CD8-positive, alpha-beta memory T cell (primary cell): ENCODE measurements around the gene MRPS16. TPM values are rescaled to one million over a fixed set of nuclear protein-coding genes. Genes with fewer than 3 reads are reported as not detected.
"Not testable (repeated sequence)": the region's sequence is repeated elsewhere in the genome, so short reads cannot be mapped to it uniquely, and the experiment has no call there.

Experiments
- CTCF ChIA-PET: fragments of 350-600 bp; sonication (Branson Sonifier 250); formaldehyde crosslinking; loops from one replicate; lab custom pipeline; 2021; ENCODE audit warnings: antibody characterized with exemption; lab: Charles Lee
- POLR2A ChIA-PET: fragments of 350-600 bp; sonication (Branson Sonifier 250); formaldehyde crosslinking; loops from one replicate; lab custom pipeline; 2021; ENCODE audit warnings: antibody characterized with exemption; lab: Charles Lee
- DNase-seq, 5 donors: peaks; one replicate each; pipeline versions ENCODE4 v3.0.0 to v3.0.0-alpha.2; 2020 to 2022; ENCODE audit warnings: mixed read lengths in 1 of 5
- H3K27ac ChIP-seq: one replicate; pipeline ENCODE4 v1.7.0; 2013; ENCODE audit warnings: low read depth, mild to moderate bottlenecking, low read length, moderate library complexity
- H3K27me3 ChIP-seq: 2 replicates; pipeline ENCODE4 v1.7.0; 2013; ENCODE audit warnings: low read length, mild to moderate bottlenecking; ENCODE audit not compliant: insufficient read depth, poor library complexity, severe bottlenecking
- H3K36me3 ChIP-seq: 2 replicates; pipeline ENCODE4 v1.7.0; 2013; ENCODE audit warnings: mild to moderate bottlenecking, low read length, moderate library complexity; ENCODE audit not compliant: insufficient read depth
- H3K4me1 ChIP-seq: 2 replicates; pipeline ENCODE4 v1.7.0; 2013; ENCODE audit warnings: mild to moderate bottlenecking, low read length, moderate library complexity; ENCODE audit not compliant: insufficient read depth
- H3K4me3 ChIP-seq: 2 replicates; pipeline ENCODE4 v1.7.0; 2013; ENCODE audit warnings: mild to moderate bottlenecking, low read length
- H3K9me3 ChIP-seq: 2 replicates; pipeline ENCODE4 v1.7.0; 2013; ENCODE audit warnings: mild to moderate bottlenecking, low read length
- H3K27ac Mint-ChIP-seq, 8 donors: one replicate each; pipeline ENCODE4 v1.8.0; 2020 to 2021; ENCODE audit warnings: mixed read lengths in 8 of 8, mild to moderate bottlenecking in 6 of 8, inconsistent platforms in 3 of 8, moderate library complexity in 3 of 8
- H3K27me3 Mint-ChIP-seq, 2 donors: one replicate each; pipeline ENCODE4 v1.8.0; 2020 to 2021; ENCODE audit warnings: mixed read lengths in 2 of 2, mild to moderate bottlenecking in 1 of 2, moderate library complexity in 1 of 2
- H3K36me3 Mint-ChIP-seq, 3 donors: one replicate each; pipeline ENCODE4 v1.8.0; 2020 to 2021; ENCODE audit warnings: mixed read lengths in 3 of 3, inconsistent platforms in 1 of 3, mild to moderate bottlenecking in 1 of 3
- H3K4me1 Mint-ChIP-seq, 3 donors: one replicate each; pipeline ENCODE4 v1.8.0; 2020 to 2021; ENCODE audit warnings: mixed read lengths in 3 of 3, inconsistent platforms in 1 of 3, mild to moderate bottlenecking in 1 of 3
- H3K4me3 Mint-ChIP-seq, 7 donors: one replicate each; pipeline ENCODE4 v1.8.0; 2020 to 2021; ENCODE audit warnings: mixed read lengths in 7 of 7, mild to moderate bottlenecking in 6 of 7, moderate library complexity in 4 of 7, inconsistent platforms in 2 of 7
- H3K9me3 Mint-ChIP-seq, 5 donors: one replicate each; pipeline ENCODE4 v1.8.0; 2020 to 2022; ENCODE audit warnings: mixed read lengths in 5 of 5, mild to moderate bottlenecking in 3 of 5, moderate library complexity in 2 of 5, inconsistent platforms in 1 of 5
- polyA plus RNA-seq: library from polyadenylated mRNA; unstranded; fragments of 300-500 nt; fragmentation: Illumina TruSeq; gene quantifications from one replicate; pipeline ENCODE4 v1.2.3, GENCODE V29; 2021
- total RNA-seq, 2 experiments: library from RNA; stranded (reverse); gene quantifications; one replicate each; pipeline ENCODE4 v1.2.3, GENCODE V29; 2021

Gene MRPS16
- total and polyA plus RNA-seq, 3 experiments from 2014 or later: 102 to 146 (median 141) TPM

DNA sequence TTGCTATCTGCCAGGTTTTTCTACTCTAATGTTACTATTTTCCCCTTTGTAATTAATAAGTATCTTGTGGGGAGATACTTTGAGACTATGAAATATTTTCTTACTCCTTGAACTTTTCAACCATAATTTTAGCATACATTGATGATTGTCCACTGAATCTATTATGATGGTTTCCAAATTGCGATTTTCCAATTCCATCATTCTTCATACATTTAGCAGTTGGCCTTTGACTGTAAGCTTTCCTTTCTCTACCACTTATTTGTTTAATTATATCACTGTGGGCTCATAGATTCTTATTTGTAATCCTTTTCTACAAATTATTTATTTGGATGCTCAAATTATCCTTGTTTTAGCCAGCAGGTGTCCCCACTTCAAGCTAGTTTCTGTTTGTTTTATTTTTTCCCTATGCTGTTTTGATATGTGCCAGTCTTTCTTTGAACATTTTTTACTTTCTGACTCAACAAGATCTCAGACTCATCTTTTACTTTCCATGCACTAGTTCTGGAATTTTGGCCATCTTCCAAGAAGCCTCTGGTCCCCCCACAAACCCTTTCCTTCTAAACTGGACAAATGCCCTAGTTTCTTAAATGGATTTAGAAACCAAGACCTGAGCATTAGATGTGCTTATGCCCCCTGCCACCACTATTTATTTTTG lies 11.4 kb upstream of the MRPS16 start:
- H3K9me3 Mint-ChIP-seq: peaks cover 0 to 6% (median 5%) of the 10 kb centered on the region in 5 donors
- ChIA-PET CTCF (interaction anchor here (1.0 to 1.8 kb wide), 4 partner anchors 12 to 380 kb away, joined by 3 to 5 read pairs (median 3); partner anchors contain the start of gene CFAP70), POLR2A (interaction anchor here (0.7 kb wide), 1 partner anchor 72 kb away, joined by 3 read pairs; no protein-coding TSS in a partner anchor)
- H3K27me3 Mint-ChIP-seq: peaks cover 0 to 4% of the 10 kb centered on the region in 2 donors
- no peak overlapping the region for H3K4me3 ChIP-seq
- no peaks in the 10 kb centered on the region for H3K4me1 ChIP-seq
- H3K27ac Mint-ChIP-seq: peak overlapping the region in 2 of 8 donors; percentile 0 to 56
- H3K9me3 ChIP-seq: no peaks in the 10 kb centered on the region
- H3K27ac ChIP-seq: no peak overlapping the region
- H3K36me3 Mint-ChIP-seq: peaks cover 0 to 4% (median 0%) of the 10 kb centered on the region in 3 donors
- no peak overlapping the region for H3K4me3 Mint-ChIP-seq
- H3K36me3 ChIP-seq: no peaks in the 10 kb centered on the region
- H3K27me3 ChIP-seq: no peaks in the 10 kb centered on the region
- peaks cover 0 to 4% (median 3%) of the 10 kb centered on the region in 3 donors for H3K4me1 Mint-ChIP-seq
- DNase-seq: no peak

DNA sequence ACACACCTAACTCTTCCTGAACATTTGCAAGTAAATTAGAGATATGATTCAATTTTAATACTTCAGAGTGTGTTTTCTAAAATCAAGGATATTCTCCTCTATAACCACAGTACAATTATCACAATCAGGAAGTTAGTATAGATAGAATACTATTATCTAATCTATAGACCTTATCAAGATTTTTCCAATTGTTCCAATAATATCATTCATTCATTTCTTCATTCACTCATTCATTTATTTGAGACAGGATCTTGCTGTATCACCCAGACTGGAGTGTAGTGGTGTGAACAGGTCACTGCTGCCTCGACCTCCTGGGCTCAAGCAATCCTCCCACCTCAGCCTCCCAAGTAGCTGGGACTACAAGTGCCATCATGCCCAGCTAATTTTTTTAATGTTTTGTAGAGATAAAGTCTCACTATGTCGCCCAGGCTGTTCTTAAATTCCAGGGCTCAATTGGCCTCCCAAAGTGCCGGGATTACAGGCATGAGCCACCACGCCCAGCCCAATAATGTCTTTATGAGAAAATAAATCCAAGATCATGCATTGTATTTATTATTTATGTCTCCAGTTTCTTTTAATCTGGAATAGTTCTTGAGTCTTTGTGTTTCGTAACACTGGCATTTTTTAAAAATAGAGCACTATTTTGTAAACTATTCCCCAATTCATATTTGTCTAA lies 10.6 kb upstream of the MRPS16 start:
- peaks cover 0 to 4% (median 3%) of the 10 kb centered on the region in 3 donors for H3K4me1 Mint-ChIP-seq
- POLR2A ChIA-PET: no interaction called here
- no peak for DNase-seq
- peaks cover 0 to 4% of the 10 kb centered on the region in 2 donors for H3K27me3 Mint-ChIP-seq
- Histone ChIP-seq H3K27ac (no peak overlapping the region), H3K27me3 (no peaks in the 10 kb centered on the region), H3K9me3 (no peaks in the 10 kb centered on the region), H3K4me1 (no peaks in the 10 kb centered on the region), H3K4me3 (no peak overlapping the region), H3K36me3 (no peaks in the 10 kb centered on the region)
- CTCF ChIA-PET: interaction anchor here (1.0 to 1.8 kb wide), 3 partner anchors 28 to 381 kb away, joined by 3 to 5 read pairs (median 3); partner anchors contain the start of gene CFAP70
- H3K9me3 Mint-ChIP-seq: peaks cover 0 to 10% (median 7%) of the 10 kb centered on the region in 5 donors
- H3K4me3 Mint-ChIP-seq: no peak overlapping the region
- H3K27ac Mint-ChIP-seq: no peak overlapping the region
- H3K36me3 Mint-ChIP-seq: peaks cover 0 to 4% (median 0%) of the 10 kb centered on the region in 3 donors

GRCh38 chr10:73262105-73262730 lies 9.8 kb upstream of the MRPS16 start:
- POLR2A ChIA-PET: no interaction called here

GRCh38 chr10:73261362-73261995 lies 9.0 kb upstream of the MRPS16 start:
- Histone ChIP-seq H3K36me3 (no peaks in the 10 kb centered on the region), H3K27me3 (no peaks in the 10 kb centered on the region), H3K4me3 (no peak overlapping the region), H3K4me1 (no peaks in the 10 kb centered on the region), H3K27ac (no peak overlapping the region), H3K9me3 (no peaks in the 10 kb centered on the region)
- no peak overlapping the region for H3K4me3 Mint-ChIP-seq
- H3K4me1 Mint-ChIP-seq: peaks cover 0 to 4% (median 3%) of the 10 kb centered on the region in 3 donors
- H3K36me3 Mint-ChIP-seq: peaks cover 0 to 4% (median 0%) of the 10 kb centered on the region in 3 donors
- CTCF ChIA-PET: no interaction called here
- POLR2A ChIA-PET: no interaction called here
- peaks cover 0 to 10% (median 7%) of the 10 kb centered on the region in 5 donors for H3K9me3 Mint-ChIP-seq
- DNase-seq: no peak
- peaks cover 0 to 4% of the 10 kb centered on the region in 2 donors for H3K27me3 Mint-ChIP-seq
- H3K27ac Mint-ChIP-seq: no peak overlapping the region

More at GRCh38 chr10:73262105-73262730, 9.8 kb upstream of the MRPS16 start:
- H3K4me3 Mint-ChIP-seq: no peak overlapping the region
- H3K9me3 ChIP-seq: no peaks in the 10 kb centered on the region
- H3K27ac Mint-ChIP-seq: no peak overlapping the region
- peaks cover 0 to 4% (median 0%) of the 10 kb centered on the region in 3 donors for H3K36me3 Mint-ChIP-seq
- no peak overlapping the region for H3K27ac ChIP-seq
- CTCF ChIA-PET: interaction anchor here (1.8 kb wide), 1 partner anchor 382 kb away, joined by 5 read pairs; no protein-coding TSS in a partner anchor
- H3K36me3 ChIP-seq: no peaks in the 10 kb centered on the region
- no peaks in the 10 kb centered on the region for H3K4me1 ChIP-seq
- no peak overlapping the region for H3K4me3 ChIP-seq
- peaks cover 0 to 4% of the 10 kb centered on the region in 2 donors for H3K27me3 Mint-ChIP-seq
- H3K4me1 Mint-ChIP-seq: peaks cover 0 to 4% (median 3%) of the 10 kb centered on the region in 3 donors
- peaks cover 0 to 10% (median 7%) of the 10 kb centered on the region in 5 donors for H3K9me3 Mint-ChIP-seq
- no peak for DNase-seq
- H3K27me3 ChIP-seq: no peaks in the 10 kb centered on the region

DNA sequence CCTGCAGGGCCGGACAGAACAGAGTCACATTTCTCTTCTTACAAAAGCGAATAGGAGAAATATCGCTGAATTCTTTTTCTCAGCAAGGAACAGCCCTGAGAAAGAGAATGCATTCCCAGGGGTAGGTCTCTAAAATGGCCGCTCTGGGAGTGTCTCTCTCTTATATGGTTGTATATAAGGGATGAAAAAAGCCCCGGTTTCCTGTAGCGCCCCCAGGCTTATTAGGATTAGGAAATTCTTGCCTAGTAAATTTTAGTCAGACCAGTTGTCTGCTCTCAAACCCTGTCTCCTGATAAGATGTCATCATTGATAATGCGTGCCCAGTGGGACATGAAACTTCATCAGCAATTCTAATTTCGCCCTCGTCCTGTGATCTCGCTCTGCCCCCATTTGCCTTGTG lies 6.2 kb upstream of the MRPS16 start:
- CTCF ChIA-PET, H3K36me3 Mint-ChIP-seq, H3K27me3 Mint-ChIP-seq, H3K4me1 Mint-ChIP-seq, DNase-seq, POLR2A ChIA-PET, H3K9me3 ChIP-seq, H3K27ac ChIP-seq, H3K4me3 Mint-ChIP-seq, H3K4me1 ChIP-seq, H3K4me3 ChIP-seq, H3K36me3 ChIP-seq, H3K27me3 ChIP-seq: not testable (repeated sequence)
- peak overlapping the region in 2 of 8 donors; percentile 9 to 23 for H3K27ac Mint-ChIP-seq
- peaks cover 0 to 10% (median 7%) of the 10 kb centered on the region in 5 donors for H3K9me3 Mint-ChIP-seq

GRCh38 chr10:73253225-73253555 lies 746 bp upstream of the MRPS16 start:
- Mint-ChIP-seq H3K27ac (peak overlapping the region; percentile 87 to 97 (median 95)), H3K4me3 (peak overlapping the region; percentile 98 to 99 (median 99)), H3K9me3 (no peaks in the 10 kb centered on the region), H3K4me1 (peaks cover 26 to 40% (median 34%) of the 10 kb centered on the region in 3 donors), H3K27me3 (no peaks in the 10 kb centered on the region), H3K36me3 (peaks cover 0 to 35% (median 8%) of the 10 kb centered on the region in 3 donors)
- CTCF ChIA-PET: interaction anchor here (1.6 kb wide), 1 partner anchor 243 kb away, joined by 3 read pairs; the partner anchor contains the start of gene PPP3CB
- Histone ChIP-seq H3K27me3 (no peaks in the 10 kb centered on the region), H3K9me3 (no peaks in the 10 kb centered on the region), H3K36me3 (no peaks in the 10 kb centered on the region), H3K27ac (peak overlapping the region; percentile 92), H3K4me1 (peaks cover 29% of the 10 kb centered on the region), H3K4me3 (peak overlapping the region; percentile 90)
- no peak for DNase-seq
- POLR2A ChIA-PET: interaction anchor here (1.7 kb wide), 1 partner anchor 243 kb away, joined by 4 read pairs; the partner anchor contains the start of gene PPP3CB

DNA sequence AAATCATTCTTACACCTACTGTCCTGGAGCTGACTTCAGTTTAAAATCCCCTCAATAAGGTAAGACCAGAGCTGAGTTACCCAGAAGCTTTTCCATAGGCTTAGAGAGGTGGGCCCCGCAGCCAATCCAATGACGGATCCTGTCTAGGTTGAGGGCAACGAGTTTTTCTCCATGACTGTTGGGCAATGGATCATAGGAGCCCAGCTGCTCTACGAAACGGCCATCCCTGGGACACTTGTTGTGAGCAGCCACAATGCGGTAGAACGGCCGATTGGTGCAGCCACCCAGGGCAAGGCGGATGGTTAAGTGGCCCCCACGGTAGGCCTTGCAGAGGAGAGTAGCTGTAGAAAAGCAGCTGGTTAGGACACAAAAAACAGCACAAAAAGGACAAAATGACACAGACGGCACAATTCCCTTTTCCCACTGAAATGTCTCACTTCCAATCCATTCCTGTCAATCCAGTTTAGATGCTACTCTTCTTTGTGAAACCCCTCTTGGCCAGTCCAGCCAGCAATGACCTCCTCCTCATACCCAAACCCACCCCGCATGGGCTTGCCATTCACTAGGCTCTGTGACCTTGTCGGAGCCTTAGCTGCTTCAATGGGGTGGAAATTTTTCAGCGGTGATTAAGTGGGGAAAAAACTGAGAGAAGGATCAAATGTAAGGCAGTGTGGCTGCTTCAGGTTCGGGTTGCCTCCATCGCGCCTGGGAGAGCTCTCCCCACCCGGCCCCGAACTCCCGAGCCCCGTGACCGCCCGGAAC lies 580 bp downstream of the MRPS16 start:
- Mint-ChIP-seq H3K4me1 (peaks cover 34 to 52% (median 46%) of the 10 kb centered on the region in 3 donors), H3K4me3 (peak overlapping the region; percentile 98 to 99 (median 99)), H3K36me3 (peaks cover 0 to 42% (median 8%) of the 10 kb centered on the region in 3 donors), H3K27me3 (no peaks in the 10 kb centered on the region), H3K27ac (peak overlapping the region; percentile 87 to 97 (median 95)), H3K9me3 (no peaks in the 10 kb centered on the region)
- H3K9me3 ChIP-seq: no peaks in the 10 kb centered on the region
- no peaks in the 10 kb centered on the region for H3K27me3 ChIP-seq
- no peaks in the 10 kb centered on the region for H3K36me3 ChIP-seq
- peak overlapping the region; percentile 90 for H3K4me3 ChIP-seq
- peak overlapping the region; percentile 92 for H3K27ac ChIP-seq
- H3K4me1 ChIP-seq: peaks cover 38% of the 10 kb centered on the region
- ChIA-PET CTCF (interaction anchor here (1.6 kb wide), 1 partner anchor 244 kb away, joined by 3 read pairs; the partner anchor contains the start of gene PPP3CB), POLR2A (interaction anchor here (1.7 kb wide), 1 partner anchor 244 kb away, joined by 4 read pairs; the partner anchor contains the start of gene PPP3CB)
- DNase-seq: no peak
